Measurements from ENCODE around the gene OR10G8. TPM values are rescaled to one million over a fixed set of nuclear protein-coding genes. Genes with fewer than 3 reads are reported as not detected.

OR10G8 gene
- total RNA-seq, 1 experiment from 2014 or later, result not detected

GRCh38 chr11:124079631-124080326 is 53.2 kb downstream of the OR10G8 start:
- no peak for DNase-seq
- Histone ChIP-seq H3K9me3 (ENCODE audit: insufficient read depth, low read depth) (no peaks in the 10 kb centered on the region), H4K20me1 (ENCODE audit: insufficient read depth) (no peaks in the 10 kb centered on the region), H2AFZ (no peak overlapping the region), H3K36me3 (ENCODE audit: low read depth) (no peaks in the 10 kb centered on the region), H3K4me3 (no peak overlapping the region), H3K79me2 (ENCODE audit: low read depth) (no peaks in the 10 kb centered on the region), H3K4me2 (no peak overlapping the region), H3F3A (ENCODE audit: insufficient read depth, low read depth) (no peaks in the 10 kb centered on the region), H3K27ac (no peak overlapping the region), H3K27me3 (ENCODE audit: insufficient read depth, low read depth) (peaks cover 31% of the 10 kb centered on the region), H3K4me1 (replicated peaks; ENCODE audit: insufficient read depth) (peaks cover 3% of the 10 kb centered on the region; the same call in 1 of the 2 replicates), H3K9me2 (ENCODE audit: insufficient read depth) (no peaks in the 10 kb centered on the region)
- TF ChIP-seq CTCF (conservative IDR thresholded peaks at IDR 0.05), result no peak
- no peak for TF ChIP-seq EZH2 (IDR thresholded peaks at IDR 0.05; ENCODE audit: low read depth)
- intact Hi-C loops (cut with micrococcal nuclease; ENCODE audit: unreplicated experiment), result no loop called here
- CTCF ChIA-PET, result interaction anchor here (0.7 kb wide), 1 partner anchor 62 kb away, joined by 4 read pairs; no protein-coding TSS in a partner anchor
- BruUV-seq (replicated peaks), result no TSS peak
- POLR2A ChIA-PET (ENCODE audit: unreplicated experiment), result no interaction called here

Other genes starting within 250 kb of the OR10G8 start
- not detected in 2 replicates for gene OR6M1, start 220.4 kb upstream of the OR10G8 start, total RNA-seq (2021)
- gene TMEM225, start 141.1 kb upstream of the OR10G8 start, total RNA-seq (2021), result not detected in 2 replicates
- not detected in 2 replicates for gene OR8D4, start 124.6 kb upstream of the OR10G8 start, total RNA-seq (2021)
- not detected in 2 replicates for gene OR4D5, start 87.2 kb upstream of the OR10G8 start, total RNA-seq (2021)
- not detected in 2 replicates for gene OR6T1, start 83.0 kb upstream of the OR10G8 start, total RNA-seq (2021)
- gene OR10S1, start 49.0 kb upstream of the OR10G8 start, total RNA-seq (2021), result not detected in 2 replicates
- gene OR10G6, start 31.6 kb upstream of the OR10G8 start, total RNA-seq (2021), result not detected in 2 replicates
- gene OR10G4, start 13.8 kb upstream of the OR10G8 start, total RNA-seq (2021), result not detected in 2 replicates
- not detected in 2 replicates for gene OR10G9, start 3.8 kb upstream of the OR10G8 start, total RNA-seq (2021)
- gene OR10G7, start 14.5 kb downstream of the OR10G8 start, total RNA-seq (2021), result not detected in 2 replicates
- 1.9 and 2.7 TPM in 2 replicates for gene VWA5A, start 88.7 kb downstream of the OR10G8 start, total RNA-seq (2021)
- gene OR10D3, start 156.5 kb downstream of the OR10G8 start, total RNA-seq (2021), result not detected in 2 replicates
- not detected in 2 replicates for gene OR8G1, start 214.3 kb downstream of the OR10G8 start, total RNA-seq (2021)
- not detected in 2 replicates for gene OR8G5, start 229.6 kb downstream of the OR10G8 start, total RNA-seq (2021)